Tibial artery (tissue), 4 donors: ENCODE measurements around the gene IL12RB1.
A peak's percentile ranks its signal among the peaks of the same experiment; 100 is the strongest.
"Not testable (repeated sequence)": the region's sequence is repeated elsewhere in the genome, so short reads cannot be mapped to it uniquely, and the experiment has no call there.

Experiments
- DNase-seq, 2 donors: peaks; one replicate each; pipeline ENCODE4 v3.0.0-alpha.2; 2019
- H3K27ac ChIP-seq, 2 donors: fragments of 200-600 bp; sonication (generic) in 1 of 2; 1 replicate in 1 of 2; 2 replicates in 1 of 2; pipeline ENCODE4 v1.5.1; 2018 to 2019; ENCODE audit warnings: mild to moderate bottlenecking in 1 of 2
- H3K27me3 ChIP-seq, 2 donors: fragments of 200-600 bp; sonication (generic) in 1 of 2; one replicate each; pipeline versions ENCODE4 v1.5.1 to v1.6.0; 2016 to 2019
- H3K36me3 ChIP-seq, 3 donors: fragments of 200-600 bp; sonication (generic) in 2 of 3; one replicate each; pipeline ENCODE4 v1.5.1; 2016 to 2019; ENCODE audit warnings: mild to moderate bottlenecking in 2 of 3
- H3K4me1 ChIP-seq, 4 donors: fragments of 200-600 bp; sonication (generic) in 2 of 4; 1 replicate in 3 of 4; 2 replicates in 1 of 4; pipeline ENCODE4 v1.5.1; 2016 to 2019
- H3K4me3 ChIP-seq, 2 donors: fragments of 200-600 bp; sonication (generic) in 1 of 2; 1 replicate in 1 of 2; 2 replicates in 1 of 2; pipeline ENCODE4 v1.5.1; 2018 to 2019; ENCODE audit warnings: mild to moderate bottlenecking in 2 of 2
- H3K9me3 ChIP-seq, 3 donors: fragments of 200-600 bp; sonication (generic) in 1 of 3; one replicate each; pipeline ENCODE4 v1.5.1; 2016 to 2019
- intact Hi-C: fragments of 100-400 bp; cut with DNase I; formaldehyde crosslinking; loops from one replicate; pipeline ENCODE4 v1.15.0; 2023; ENCODE audit warnings: low total_unique reads
- TF ChIP-seq, protein P1 (sequence below), 2 experiments: fragments of 200-600 bp in 1 of 2; fragments of 450-650 bp in 1 of 2; IDR thresholded peaks; one replicate each; pipeline ENCODE4 v1.5.1; 2017 to 2019; ENCODE audit warnings: antibody characterized with exemption in 2 of 2, mild to moderate bottlenecking in 1 of 2, moderate library complexity in 1 of 2

The IL12RB1 gene

DNA sequence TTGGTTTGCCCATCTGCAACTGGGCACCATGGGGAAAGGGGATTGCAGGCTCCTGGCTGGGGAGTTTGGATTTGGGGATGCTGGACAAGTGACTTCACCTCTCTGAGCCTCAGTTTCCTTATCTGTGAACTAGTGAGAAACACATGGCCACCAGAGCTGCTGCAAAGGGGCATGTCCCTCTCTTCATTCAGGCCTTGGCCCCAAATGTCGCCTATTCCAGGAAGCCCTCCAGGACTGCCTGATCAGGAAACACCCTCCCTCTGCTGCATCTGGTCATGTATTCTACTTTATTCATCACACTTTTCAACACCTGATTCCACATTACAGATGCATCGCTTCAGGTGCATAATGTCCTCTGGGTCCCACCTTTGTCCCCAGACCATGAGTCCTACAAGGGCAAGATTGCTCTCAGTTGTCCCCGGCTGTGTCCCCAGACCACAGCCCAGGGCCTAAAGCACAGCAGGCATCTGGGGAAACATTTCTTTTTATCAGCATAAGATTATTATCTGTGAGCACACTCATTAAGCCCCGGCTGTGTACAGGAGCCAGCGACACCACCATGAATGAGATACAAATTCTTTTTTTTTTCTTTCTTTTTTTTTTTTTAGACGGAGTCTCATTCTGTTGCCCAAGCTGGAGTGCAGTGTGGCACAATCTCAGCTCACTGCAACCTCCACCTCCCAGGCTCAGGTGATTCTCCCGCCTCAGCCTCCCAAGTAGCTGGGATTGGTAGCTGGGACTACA is 41.3 kb downstream of the IL12RB1 start:
- Histone ChIP-seq H3K9me3 (no peaks in the 10 kb centered on the region), H3K36me3 (no peaks in the 10 kb centered on the region), H3K4me1 (peaks cover 0 to 53% (median 36%) of the 10 kb centered on the region in 4 donors), H3K27me3 (no peaks in the 10 kb centered on the region), H3K4me3 (peak overlapping the region; percentile 40 to 50), H3K27ac (peak overlapping the region; percentile 79 to 81)
- DNase-seq, result no peak
- TF ChIP-seq, protein P1, sequence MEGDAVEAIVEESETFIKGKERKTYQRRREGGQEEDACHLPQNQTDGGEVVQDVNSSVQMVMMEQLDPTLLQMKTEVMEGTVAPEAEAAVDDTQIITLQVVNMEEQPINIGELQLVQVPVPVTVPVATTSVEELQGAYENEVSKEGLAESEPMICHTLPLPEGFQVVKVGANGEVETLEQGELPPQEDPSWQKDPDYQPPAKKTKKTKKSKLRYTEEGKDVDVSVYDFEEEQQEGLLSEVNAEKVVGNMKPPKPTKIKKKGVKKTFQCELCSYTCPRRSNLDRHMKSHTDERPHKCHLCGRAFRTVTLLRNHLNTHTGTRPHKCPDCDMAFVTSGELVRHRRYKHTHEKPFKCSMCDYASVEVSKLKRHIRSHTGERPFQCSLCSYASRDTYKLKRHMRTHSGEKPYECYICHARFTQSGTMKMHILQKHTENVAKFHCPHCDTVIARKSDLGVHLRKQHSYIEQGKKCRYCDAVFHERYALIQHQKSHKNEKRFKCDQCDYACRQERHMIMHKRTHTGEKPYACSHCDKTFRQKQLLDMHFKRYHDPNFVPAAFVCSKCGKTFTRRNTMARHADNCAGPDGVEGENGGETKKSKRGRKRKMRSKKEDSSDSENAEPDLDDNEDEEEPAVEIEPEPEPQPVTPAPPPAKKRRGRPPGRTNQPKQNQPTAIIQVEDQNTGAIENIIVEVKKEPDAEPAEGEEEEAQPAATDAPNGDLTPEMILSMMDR (IDR thresholded peaks at IDR 0.05), result no peak
- intact Hi-C loops, result no loop called here

DNA sequence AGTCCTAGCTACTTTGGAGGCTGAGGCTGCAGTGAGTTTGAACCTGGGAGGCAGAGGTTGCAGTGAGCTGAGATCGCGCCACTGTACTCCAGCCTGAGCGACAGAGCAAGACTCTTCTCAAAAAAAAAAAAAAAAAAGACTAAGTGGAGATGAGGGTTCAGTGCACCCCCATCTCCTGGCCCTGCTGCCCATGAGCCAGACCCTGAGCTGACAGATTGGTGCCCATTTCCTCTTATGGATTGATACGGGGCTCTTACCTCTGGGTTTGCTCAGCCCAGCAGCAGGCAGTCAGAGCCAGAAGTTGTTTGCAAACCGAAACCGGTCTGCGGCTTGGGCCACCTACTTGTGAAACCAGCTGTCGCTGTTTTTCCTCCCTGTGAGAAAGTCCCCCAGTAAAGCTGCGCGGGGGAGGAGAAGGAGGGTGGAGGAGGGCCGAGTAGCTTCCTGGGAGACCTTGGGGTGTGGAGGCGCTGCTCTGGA is 41.9 kb downstream of the IL12RB1 start:
- intact Hi-C loops, result no loop called here
- peak overlapping the region; percentile 40 to 50 for H3K4me3 ChIP-seq
- peak; percentile 78 to 90 for DNase-seq

DNA sequence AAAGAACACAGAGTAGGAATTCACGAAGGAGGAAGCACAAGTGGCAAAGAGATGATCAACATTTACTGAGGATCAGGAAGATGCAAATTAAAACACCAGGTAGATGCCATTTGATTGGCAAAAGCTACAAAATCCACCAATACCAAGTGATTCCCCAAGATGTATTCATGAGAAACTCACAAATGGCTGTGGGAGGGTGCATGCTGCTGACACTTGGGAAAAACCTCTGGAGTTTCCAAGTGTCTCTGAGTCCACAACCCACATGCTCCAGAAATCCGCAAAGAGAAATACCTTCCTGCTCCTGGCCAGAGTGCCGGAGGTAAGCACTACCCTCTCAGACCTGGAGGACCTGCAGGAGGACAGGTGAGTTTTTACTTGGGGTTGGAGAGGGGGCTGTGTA is 43.1 kb downstream of the IL12RB1 start:
- DNase-seq, result no peak
- H3K9me3 ChIP-seq, result no peaks in the 10 kb centered on the region
- no peaks in the 10 kb centered on the region for H3K27me3 ChIP-seq
- no peak overlapping the region for H3K27ac ChIP-seq
- intact Hi-C loops, result no loop called here
- TF ChIP-seq, protein P1 (IDR thresholded peaks at IDR 0.05), result no peak
- no peaks in the 10 kb centered on the region for H3K36me3 ChIP-seq
- no peak overlapping the region for H3K4me3 ChIP-seq
- H3K4me1 ChIP-seq, result peaks cover 0 to 35% (median 21%) of the 10 kb centered on the region in 4 donors

More for the DNA sequence above, 41.9 kb downstream of the IL12RB1 start:
- Histone ChIP-seq H3K9me3 (no peaks in the 10 kb centered on the region), H3K27me3 (no peaks in the 10 kb centered on the region), H3K4me1 (peaks cover 0 to 47% (median 30%) of the 10 kb centered on the region in 4 donors), H3K27ac (peak overlapping the region; percentile 79 to 81), H3K36me3 (no peaks in the 10 kb centered on the region)
- TF ChIP-seq, protein P1 (IDR thresholded peaks at IDR 0.05), result no peak

DNA sequence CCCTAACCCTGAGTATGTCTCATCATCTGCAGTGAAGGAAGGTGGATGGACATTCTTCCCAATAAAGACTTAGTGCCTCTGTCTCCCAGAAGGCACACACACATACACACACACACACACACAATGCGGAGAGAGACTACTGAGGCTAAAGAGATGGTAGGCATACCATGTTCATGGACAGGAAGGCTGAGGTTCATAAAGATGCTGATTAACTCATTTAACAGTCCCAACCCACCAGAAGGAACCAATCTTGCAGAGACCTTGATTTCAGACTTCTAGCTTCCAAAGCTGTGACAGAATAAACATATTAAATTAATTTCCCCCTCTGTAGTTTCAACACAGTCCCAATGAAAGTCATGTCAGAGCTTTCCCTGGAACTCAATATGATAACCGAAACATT is 45.7 kb downstream of the IL12RB1 start:
- H3K36me3 ChIP-seq, result no peaks in the 10 kb centered on the region
- TF ChIP-seq, protein P1 (IDR thresholded peaks at IDR 0.05), result no peak
- intact Hi-C loops, result no loop called here
- H3K9me3 ChIP-seq, result no peaks in the 10 kb centered on the region
- no peak for DNase-seq
- no peak overlapping the region for H3K4me3 ChIP-seq
- H3K4me1 ChIP-seq, result peaks cover 0 to 19% (median 16%) of the 10 kb centered on the region in 4 donors
- no peaks in the 10 kb centered on the region for H3K27me3 ChIP-seq
- no peak overlapping the region for H3K27ac ChIP-seq

DNA sequence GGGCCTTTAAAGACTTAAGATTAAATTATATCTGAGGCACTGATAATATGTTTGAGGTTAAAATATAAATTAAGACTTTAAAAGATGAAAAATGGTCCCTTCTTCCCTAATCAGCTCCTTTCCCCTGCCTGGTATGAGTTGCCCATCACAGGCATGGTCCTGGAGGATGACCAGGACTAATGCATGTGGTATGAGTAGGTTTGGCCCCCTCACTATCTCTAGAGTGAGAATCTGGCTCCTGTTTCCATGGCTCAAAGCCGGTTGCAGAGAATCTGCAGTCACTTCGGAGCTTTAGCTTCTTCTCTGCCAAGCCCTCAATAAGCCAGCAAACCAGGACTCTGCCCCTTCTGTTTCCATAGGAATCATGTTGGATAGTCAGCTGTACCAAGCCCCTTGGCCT is 54.6 kb downstream of the IL12RB1 start:
- DNase-seq, H3K36me3 ChIP-seq, intact Hi-C loops, H3K27ac ChIP-seq, H3K4me3 ChIP-seq, H3K27me3 ChIP-seq, H3K9me3 ChIP-seq: not testable (repeated sequence)
- peaks cover 0 to 15% (median 0%) of the 10 kb centered on the region in 4 donors for H3K4me1 ChIP-seq

DNA sequence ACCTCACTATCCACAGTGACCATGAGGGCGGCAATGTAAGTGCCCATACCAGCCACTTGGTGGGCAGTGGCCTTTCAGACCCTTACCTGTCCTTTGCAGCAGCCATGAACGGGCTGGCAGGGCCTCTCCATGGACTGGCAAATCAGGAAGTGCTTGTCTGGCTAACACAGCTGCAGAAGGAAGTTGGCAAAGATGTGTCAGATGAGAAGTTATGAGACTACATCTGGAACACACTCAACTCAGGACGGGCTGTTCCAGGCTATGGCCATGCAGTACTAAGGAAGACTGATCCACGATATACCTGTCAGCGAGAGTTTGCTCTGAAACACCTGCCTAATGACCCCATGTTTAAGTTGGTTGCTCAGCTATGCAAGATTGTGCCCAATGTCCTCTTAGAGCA is 55.3 kb downstream of the IL12RB1 start:
- H3K4me3 ChIP-seq, DNase-seq, H3K9me3 ChIP-seq, H3K36me3 ChIP-seq, H3K27me3 ChIP-seq, H3K27ac ChIP-seq, intact Hi-C loops: not testable (repeated sequence)
- peaks cover 0 to 15% (median 0%) of the 10 kb centered on the region in 4 donors for H3K4me1 ChIP-seq
